Retinal pigment epithelial cell (primary cell): ENCODE data around the gene TFAP2C.

Source experiments
- DNase-seq: peaks from one replicate; pipeline ENCODE4 v3.0.0-alpha.2; 2010; ENCODE audit warnings: low read depth
- H3K4me3 ChIP-seq: 2 replicates; pipeline ENCODE4 v1.5.1; 2011; ENCODE audit warnings: mild to moderate bottlenecking, low read length, control low read depth, moderate library complexity
- TF ChIP-seq, protein P1 (sequence below): conservative IDR thresholded peaks from 2 replicates; pipeline ENCODE4 v1.5.1; 2011; ENCODE audit warnings: low read depth, low read length, control low read depth, inconsistent platforms

TFAP2C gene

DNA sequence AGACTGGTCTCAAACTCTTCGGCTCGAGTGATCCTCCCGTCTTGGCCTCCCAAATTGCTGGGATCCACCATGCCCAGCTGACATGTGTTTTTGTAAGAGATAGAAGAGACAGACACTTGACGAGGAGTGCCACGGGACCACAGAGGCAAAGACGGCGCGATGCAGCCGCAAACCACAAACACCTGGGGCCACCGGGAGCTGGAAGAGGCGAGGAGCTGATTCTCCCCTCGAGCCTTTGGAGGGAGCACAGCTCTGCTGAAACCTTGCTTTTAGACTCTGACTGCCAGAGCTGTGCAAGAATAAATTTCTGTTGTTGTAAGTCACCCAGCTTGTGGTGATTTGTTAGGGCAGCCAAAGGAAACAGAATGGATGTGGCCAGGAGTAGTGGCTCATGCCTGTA is 46.9 kb downstream of the TFAP2C start:
- TF ChIP-seq, protein P1, sequence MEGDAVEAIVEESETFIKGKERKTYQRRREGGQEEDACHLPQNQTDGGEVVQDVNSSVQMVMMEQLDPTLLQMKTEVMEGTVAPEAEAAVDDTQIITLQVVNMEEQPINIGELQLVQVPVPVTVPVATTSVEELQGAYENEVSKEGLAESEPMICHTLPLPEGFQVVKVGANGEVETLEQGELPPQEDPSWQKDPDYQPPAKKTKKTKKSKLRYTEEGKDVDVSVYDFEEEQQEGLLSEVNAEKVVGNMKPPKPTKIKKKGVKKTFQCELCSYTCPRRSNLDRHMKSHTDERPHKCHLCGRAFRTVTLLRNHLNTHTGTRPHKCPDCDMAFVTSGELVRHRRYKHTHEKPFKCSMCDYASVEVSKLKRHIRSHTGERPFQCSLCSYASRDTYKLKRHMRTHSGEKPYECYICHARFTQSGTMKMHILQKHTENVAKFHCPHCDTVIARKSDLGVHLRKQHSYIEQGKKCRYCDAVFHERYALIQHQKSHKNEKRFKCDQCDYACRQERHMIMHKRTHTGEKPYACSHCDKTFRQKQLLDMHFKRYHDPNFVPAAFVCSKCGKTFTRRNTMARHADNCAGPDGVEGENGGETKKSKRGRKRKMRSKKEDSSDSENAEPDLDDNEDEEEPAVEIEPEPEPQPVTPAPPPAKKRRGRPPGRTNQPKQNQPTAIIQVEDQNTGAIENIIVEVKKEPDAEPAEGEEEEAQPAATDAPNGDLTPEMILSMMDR, result no peak

DNA sequence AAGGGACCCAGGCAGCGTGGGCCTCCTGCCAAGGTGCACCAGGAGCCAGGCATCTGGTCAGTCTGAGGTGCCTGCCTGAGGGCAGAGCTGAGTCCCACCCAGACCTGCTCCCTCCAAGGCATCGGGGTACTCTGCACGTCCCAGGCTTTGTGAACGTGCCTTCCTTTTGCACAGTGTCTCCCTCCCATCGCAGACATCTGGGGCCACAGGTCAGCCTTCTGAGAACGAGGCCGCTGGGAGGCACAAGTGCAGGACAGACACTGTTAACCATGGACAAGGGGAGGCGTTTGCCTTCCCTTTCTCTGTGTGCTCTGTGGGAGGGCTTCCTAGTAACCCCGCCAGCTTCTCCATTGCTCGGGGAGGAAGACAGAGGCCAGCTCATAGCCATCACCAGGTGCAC is 47.6 kb downstream of the TFAP2C start:
- no peak for DNase-seq
- H3K4me3 ChIP-seq, result no peak overlapping the region
- TF ChIP-seq, protein P1, result no peak

More for the DNA sequence above, 46.9 kb downstream of the TFAP2C start:
- H3K4me3 ChIP-seq, result no peak overlapping the region
- DNase-seq, result no peak

DNA sequence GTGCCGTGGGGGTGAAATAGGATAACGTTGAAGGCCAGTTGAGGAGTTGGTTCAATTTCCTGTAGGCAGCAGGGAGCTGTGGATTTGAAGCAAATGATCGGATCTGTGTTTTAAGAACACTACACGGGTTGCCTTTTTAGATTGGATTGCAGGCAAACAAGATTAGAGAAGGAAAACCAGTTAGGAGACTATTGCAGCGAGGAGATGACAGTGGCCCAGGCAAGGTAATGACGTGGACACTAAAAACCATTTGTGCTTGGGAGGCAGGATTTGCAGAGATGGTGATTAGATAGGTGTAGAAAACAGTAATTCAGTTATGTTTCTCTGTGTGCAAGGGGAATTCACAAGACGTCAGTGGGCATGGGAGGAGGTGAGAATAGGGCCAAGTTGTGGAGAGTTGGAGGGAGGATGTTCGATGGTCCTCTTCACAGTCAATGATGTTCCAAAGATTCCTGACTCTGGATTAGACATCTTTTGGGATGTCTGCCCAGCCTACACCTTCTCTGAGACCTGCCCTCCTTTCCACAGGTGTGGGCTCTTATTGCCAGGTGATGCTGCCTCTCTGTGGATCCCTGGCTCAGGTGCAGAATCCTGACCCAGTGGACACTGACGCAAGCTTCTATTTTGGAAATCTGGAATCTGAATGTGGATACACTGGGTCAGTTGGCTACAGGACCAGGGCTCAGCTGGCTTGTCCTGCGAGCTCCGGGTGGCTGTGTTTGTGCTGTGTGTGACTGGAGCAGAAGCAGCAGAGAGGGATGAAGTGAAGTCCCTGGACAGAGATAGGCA is 54.2 kb downstream of the TFAP2C start:
- H3K4me3 ChIP-seq, result no peak overlapping the region
- TF ChIP-seq, protein P1, result no peak
- DNase-seq, result no peak

DNA sequence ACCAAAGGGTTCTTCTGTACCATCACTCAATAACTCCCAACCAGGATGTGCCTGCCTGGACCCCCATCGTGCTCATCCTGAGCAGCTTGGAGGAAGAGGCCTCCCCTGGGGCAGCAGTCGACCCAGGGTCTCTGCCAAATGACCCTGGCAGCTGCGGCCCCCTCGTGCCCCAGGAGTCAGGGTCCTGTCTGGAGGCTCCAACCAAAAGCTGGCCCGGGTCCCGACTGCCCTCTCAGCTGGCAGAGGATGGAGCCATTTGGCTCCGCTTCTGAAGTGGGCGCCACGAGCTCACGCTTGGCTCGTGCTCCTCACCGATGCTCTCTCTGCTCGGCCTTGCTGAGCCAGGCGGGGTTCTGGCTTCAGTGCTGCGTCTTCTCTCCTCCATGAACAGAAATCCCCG is 56.8 kb downstream of the TFAP2C start:
- DNase-seq, result no peak
- H3K4me3 ChIP-seq, result no peak overlapping the region
- TF ChIP-seq, protein P1, result no peak

DNA sequence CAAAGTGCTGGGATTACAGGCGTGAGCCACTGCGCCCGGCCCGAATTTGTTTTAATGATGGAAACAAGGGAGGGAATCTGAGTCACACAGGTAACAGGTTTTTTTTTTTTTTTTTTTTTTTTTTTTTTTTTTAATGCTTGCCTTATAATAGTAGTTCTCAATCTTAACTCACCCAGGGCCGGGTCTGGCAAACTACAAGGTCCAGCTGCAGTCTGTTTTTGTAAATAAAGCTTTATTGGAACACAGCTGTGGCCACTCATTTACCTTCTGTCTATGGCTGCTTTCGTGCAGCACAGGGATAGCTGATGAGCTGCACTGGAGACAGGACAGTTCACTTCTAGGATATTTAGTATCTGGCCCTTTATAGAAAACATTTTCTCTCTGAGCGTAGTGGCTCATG is 58.0 kb downstream of the TFAP2C start:
- DNase-seq, result no peak
- TF ChIP-seq, protein P1, result no peak
- no peak overlapping the region for H3K4me3 ChIP-seq

DNA sequence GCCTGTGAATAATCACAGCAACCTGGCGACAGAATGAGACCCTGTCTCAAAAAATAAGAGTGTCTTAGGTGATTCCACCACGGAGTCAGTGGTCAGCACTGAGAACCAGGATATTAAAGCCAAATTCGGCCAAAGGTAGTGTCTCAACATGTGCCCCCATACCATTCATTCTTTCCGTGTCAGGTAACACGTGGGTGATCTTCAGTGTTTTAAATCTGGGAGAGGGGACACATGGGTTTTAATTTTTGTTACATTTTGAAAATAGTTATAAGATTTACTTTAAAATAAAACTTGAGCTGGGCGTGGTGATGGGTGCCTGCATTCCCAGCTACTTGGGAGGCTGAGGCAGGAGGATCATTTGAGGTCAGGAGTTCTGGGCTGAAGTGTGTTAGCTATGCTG is 59.0 kb downstream of the TFAP2C start:
- no peak for DNase-seq
- H3K4me3 ChIP-seq, result no peak overlapping the region
- TF ChIP-seq, protein P1, result no peak
